HFF-Myc (cell line): ENCODE measurements around the gene RNFT2.

ENCODE experiments used
- DNase-seq: peaks from one replicate; pipeline ENCODE4 v3.0.0-alpha.2; 2011; ENCODE audit warnings: low read depth; ENCODE audit errors: extremely low read depth
- H3K4me3 ChIP-seq: replicated peaks from 2 replicates; pipeline ENCODE4 v1.5.1; 2011; ENCODE audit warnings: low read depth, mild to moderate bottlenecking, control low read depth, low read length
- CTCF ChIP-seq: IDR thresholded peaks from 2 replicates; pipeline ENCODE4 v1.5.1; 2012; ENCODE audit warnings: mild to moderate bottlenecking, low read depth, low read length, control low read depth; ENCODE audit errors: missing control alignments

Gene RNFT2

GRCh38 chr12:116843085-116843484, 105.0 kb downstream of the RNFT2 start:
- TF ChIP-seq CTCF = no peak
- no peak overlapping the region for H3K4me3 ChIP-seq
- DNase-seq = no peak

- TF ChIP-seq CTCF = no peak
- DNase-seq = no peak
- no peak overlapping the region for H3K4me3 ChIP-seq
Measured at GRCh38 chr12:116849216-116849615, 111.1 kb downstream of the RNFT2 start.

GRCh38 chr12:116852303-116852702, 114.2 kb downstream of the RNFT2 start:
- TF ChIP-seq CTCF = no peak
- H3K4me3 ChIP-seq = no peak overlapping the region
- no peak for DNase-seq

GRCh38 chr12:116853507-116853906, 115.4 kb downstream of the RNFT2 start:
- no peak for DNase-seq
- H3K4me3 ChIP-seq = no peak overlapping the region
- no peak for TF ChIP-seq CTCF

- TF ChIP-seq CTCF = no peak
- H3K4me3 ChIP-seq = no peak overlapping the region
- no peak for DNase-seq
Measured at GRCh38 chr12:116855744-116856470, 117.8 kb downstream of the RNFT2 start.

- DNase-seq = no peak
- no peak overlapping the region for H3K4me3 ChIP-seq
- TF ChIP-seq CTCF = no peak
Measured at GRCh38 chr12:116856729-116857128, 118.6 kb downstream of the RNFT2 start.

- TF ChIP-seq CTCF = no peak
- DNase-seq = no peak
- no peak overlapping the region for H3K4me3 ChIP-seq
Measured at GRCh38 chr12:116859079-116859478, 121.0 kb downstream of the RNFT2 start.
